Fibroblast of lung (primary cell): ENCODE results near the gene ATP9B. TPM values are rescaled to one million over a fixed set of nuclear protein-coding genes. Genes with fewer than 3 reads are reported as not detected.
"Not testable (repeated sequence)": the region's sequence is repeated elsewhere in the genome, so short reads cannot be mapped to it uniquely, and the experiment has no call there.

Experiments
- DNase-seq, 2 donors: peaks; one replicate each; pipeline versions ENCODE4 v3.0.0 to v3.0.0-alpha.2; 2010; ENCODE audit warnings: low read depth in 2 of 2
- H2AFZ ChIP-seq: 2 replicates; pipeline ENCODE4 v1.5.1; 2012; ENCODE audit warnings: low read length, control low read depth, inconsistent platforms
- H3K27ac ChIP-seq: 2 replicates; pipeline ENCODE4 v1.5.1; 2011; ENCODE audit warnings: low read length, control low read depth; ENCODE audit not compliant: insufficient read depth
- H3K27me3 ChIP-seq: 2 replicates; pipeline ENCODE4 v1.5.1; 2011; ENCODE audit warnings: mild to moderate bottlenecking, low read length; ENCODE audit not compliant: control insufficient read depth, insufficient read depth
- H3K36me3 ChIP-seq: 2 replicates; pipeline ENCODE4 v1.5.1; 2011; ENCODE audit warnings: low read length; ENCODE audit not compliant: control insufficient read depth, insufficient read depth
- H3K4me1 ChIP-seq: 2 replicates; pipeline ENCODE4 v1.5.1; 2011; ENCODE audit warnings: low read length; ENCODE audit not compliant: control insufficient read depth, insufficient read depth; ENCODE audit errors: extremely low read depth
- H3K4me2 ChIP-seq: 2 replicates; pipeline ENCODE4 v1.5.1; 2011; ENCODE audit warnings: low read length, control low read depth; ENCODE audit not compliant: insufficient read depth; ENCODE audit errors: extremely low read depth
- H3K4me3 ChIP-seq, 4 experiments: fragments of 200-600 bp in 1 of 4; sonication (generic) in 1 of 4; replicated peaks in 1 of 4; 2 replicates each; pipeline ENCODE4 v1.5.1; 2011 to 2016; ENCODE audit warnings: low read length in 4 of 4, low read depth in 3 of 4, mild to moderate bottlenecking in 3 of 4, control low read depth in 2 of 4, inconsistent platforms in 1 of 4, mixed read lengths in 1 of 4; ENCODE audit not compliant: insufficient read depth in 1 of 4; ENCODE audit errors: control extremely low read depth in 1 of 4
- H3K79me2 ChIP-seq: 2 replicates; pipeline ENCODE4 v1.5.1; 2012; ENCODE audit warnings: mild to moderate bottlenecking, low read length, inconsistent platforms; ENCODE audit not compliant: control insufficient read depth, insufficient read depth
- H3K9ac ChIP-seq: 2 replicates; pipeline ENCODE4 v1.5.1; 2011; ENCODE audit warnings: mild to moderate bottlenecking, low read length, control low read depth; ENCODE audit not compliant: insufficient read depth
- H3K9me3 ChIP-seq: 2 replicates; pipeline ENCODE4 v1.5.1; 2012; ENCODE audit warnings: low read depth, low read length; ENCODE audit not compliant: control insufficient read depth, insufficient read depth
- H4K20me1 ChIP-seq: 2 replicates; pipeline ENCODE4 v1.5.1; 2011; ENCODE audit warnings: low read length; ENCODE audit not compliant: control insufficient read depth, insufficient read depth; ENCODE audit errors: extremely low read depth
- EZH2 ChIP-seq: IDR thresholded peaks from 2 replicates; pipeline ENCODE4 v1.5.1; 2012; ENCODE audit warnings: low read length, control low read depth, mild to moderate bottlenecking; ENCODE audit errors: missing control alignments
- polyA plus RNA-seq, 2 donors: library from polyadenylated mRNA; depleted of rRNA in 1 of 2; stranded (reverse) in 1 of 2; unstranded in 1 of 2; fragments of >200 nt; gene quantifications; 2 replicates each; pipeline ENCODE4 v1.2.1, GENCODE V29; 2011 to 2012; ENCODE audit warnings: missing spikeins in 1 of 2
- total RNA-seq: library from RNA; depleted of rRNA; stranded (reverse); fragments of >200 nt; gene quantifications from 2 replicates; pipeline ENCODE4 v1.2.1, GENCODE V29; 2014
- TF ChIP-seq, protein P1 (sequence below), 2 donors: IDR thresholded peaks in 1 of 2; conservative IDR thresholded peaks in 1 of 2; 1 replicate in 1 of 2; 2 replicates in 1 of 2; pipeline ENCODE4 v1.5.1; 2011 to 2012; ENCODE audit warnings: low read length in 2 of 2, control low read depth in 1 of 2, inconsistent platforms in 1 of 2, low read depth in 1 of 2, mild to moderate bottlenecking in 1 of 2

ATP9B gene
- total and polyA plus RNA-seq, 2 donors (not counting 1 experiment from before 2014, with no cell fraction given) = 11.2 to 27.7 TPM

GRCh38 chr18:79077181-79077580 is 8.0 kb downstream of the ATP9B start:
- Histone ChIP-seq H3K4me1 (no peaks in the 10 kb centered on the region), H4K20me1 (no peaks in the 10 kb centered on the region), H3K79me2 (peaks cover 12% of the 10 kb centered on the region), H3K27me3 (no peaks in the 10 kb centered on the region), H2AFZ (no peak overlapping the region), H3K27ac (no peak overlapping the region), H3K9ac (no peak overlapping the region), H3K4me3 (no peak overlapping the region), H3K9me3 (no peaks in the 10 kb centered on the region), H3K4me2 (no peak overlapping the region), H3K36me3 (no peaks in the 10 kb centered on the region)
- no peak for DNase-seq
- TF ChIP-seq, protein P1, sequence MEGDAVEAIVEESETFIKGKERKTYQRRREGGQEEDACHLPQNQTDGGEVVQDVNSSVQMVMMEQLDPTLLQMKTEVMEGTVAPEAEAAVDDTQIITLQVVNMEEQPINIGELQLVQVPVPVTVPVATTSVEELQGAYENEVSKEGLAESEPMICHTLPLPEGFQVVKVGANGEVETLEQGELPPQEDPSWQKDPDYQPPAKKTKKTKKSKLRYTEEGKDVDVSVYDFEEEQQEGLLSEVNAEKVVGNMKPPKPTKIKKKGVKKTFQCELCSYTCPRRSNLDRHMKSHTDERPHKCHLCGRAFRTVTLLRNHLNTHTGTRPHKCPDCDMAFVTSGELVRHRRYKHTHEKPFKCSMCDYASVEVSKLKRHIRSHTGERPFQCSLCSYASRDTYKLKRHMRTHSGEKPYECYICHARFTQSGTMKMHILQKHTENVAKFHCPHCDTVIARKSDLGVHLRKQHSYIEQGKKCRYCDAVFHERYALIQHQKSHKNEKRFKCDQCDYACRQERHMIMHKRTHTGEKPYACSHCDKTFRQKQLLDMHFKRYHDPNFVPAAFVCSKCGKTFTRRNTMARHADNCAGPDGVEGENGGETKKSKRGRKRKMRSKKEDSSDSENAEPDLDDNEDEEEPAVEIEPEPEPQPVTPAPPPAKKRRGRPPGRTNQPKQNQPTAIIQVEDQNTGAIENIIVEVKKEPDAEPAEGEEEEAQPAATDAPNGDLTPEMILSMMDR (conservative IDR thresholded peaks at IDR 0.05 in 1 of 2, IDR thresholded peaks at IDR 0.05 in 1 of 2; ENCODE audit: low read depth in 1 of 2, low read length in 2 of 2) = no peak
- no peak for TF ChIP-seq EZH2

DNA sequence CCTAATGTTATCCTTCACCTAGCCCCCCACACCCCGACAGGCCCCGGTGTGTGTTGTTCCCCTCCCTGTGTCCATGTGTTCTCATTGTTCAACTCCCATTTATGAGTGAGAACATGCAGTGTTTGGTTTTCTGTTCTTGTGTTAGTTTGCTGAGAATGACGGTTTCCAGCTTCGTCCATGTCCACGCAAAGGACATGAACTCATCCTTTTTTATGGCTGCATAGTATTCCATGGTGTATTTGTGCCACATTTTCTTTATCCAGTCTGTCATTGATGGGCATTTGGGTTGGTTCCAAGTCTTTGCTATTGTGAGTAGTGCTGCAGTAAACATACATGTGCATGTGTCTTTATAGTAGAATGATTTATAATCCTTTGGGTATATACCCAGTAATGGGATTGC is 9.6 kb downstream of the ATP9B start:
- H3K4me1 ChIP-seq, H2AFZ ChIP-seq, H3K9me3 ChIP-seq, H3K36me3 ChIP-seq, H4K20me1 ChIP-seq, H3K27me3 ChIP-seq, DNase-seq, H3K4me3 ChIP-seq, H3K27ac ChIP-seq, H3K4me2 ChIP-seq, H3K9ac ChIP-seq: not testable (repeated sequence)
- peaks cover 12% of the 10 kb centered on the region for H3K79me2 ChIP-seq

- Histone ChIP-seq H3K79me2 (peaks cover 7% of the 10 kb centered on the region), H3K4me1 (no peaks in the 10 kb centered on the region), H4K20me1 (no peaks in the 10 kb centered on the region), H3K4me3 (no peak overlapping the region), H3K36me3 (no peaks in the 10 kb centered on the region), H2AFZ (no peak overlapping the region), H3K27me3 (no peaks in the 10 kb centered on the region), H3K9ac (no peak overlapping the region), H3K9me3 (no peaks in the 10 kb centered on the region), H3K27ac (no peak overlapping the region), H3K4me2 (no peak overlapping the region)
- TF ChIP-seq, protein P1 (conservative IDR thresholded peaks at IDR 0.05 in 1 of 2, IDR thresholded peaks at IDR 0.05 in 1 of 2; ENCODE audit: low read depth in 1 of 2, low read length in 2 of 2) = no peak
- no peak for TF ChIP-seq EZH2
- DNase-seq = peak in 1 of 2 donors; percentile 53
Measured at GRCh38 chr18:79092874-79093273, 23.7 kb downstream of the ATP9B start.
